HT1080 (cell line): ENCODE results near the gene SDK1. TPM values are rescaled to one million over a fixed set of nuclear protein-coding genes. Genes with fewer than 3 reads are reported as not detected.
A peak's percentile ranks its signal among the peaks of the same experiment; 100 is the strongest.

Experiments
- DNase-seq: peaks from one replicate; pipeline ENCODE4 v3.0.0-alpha.2; 2015; ENCODE audit warnings: low read depth
- total RNA-seq: library from RNA; depleted of rRNA; stranded (reverse); fragments of >200 nt; shearing (Covaris generic); gene quantifications from 2 replicates; pipeline ENCODE4 v1.2.3, GENCODE V29; 2014

SDK1 gene
- total RNA-seq, 1 experiment from 2014 or later = 1.2 TPM

GRCh38 chr7:3408814-3409595, 108.0 kb downstream of the SDK1 start:
- no peak for DNase-seq

DNA sequence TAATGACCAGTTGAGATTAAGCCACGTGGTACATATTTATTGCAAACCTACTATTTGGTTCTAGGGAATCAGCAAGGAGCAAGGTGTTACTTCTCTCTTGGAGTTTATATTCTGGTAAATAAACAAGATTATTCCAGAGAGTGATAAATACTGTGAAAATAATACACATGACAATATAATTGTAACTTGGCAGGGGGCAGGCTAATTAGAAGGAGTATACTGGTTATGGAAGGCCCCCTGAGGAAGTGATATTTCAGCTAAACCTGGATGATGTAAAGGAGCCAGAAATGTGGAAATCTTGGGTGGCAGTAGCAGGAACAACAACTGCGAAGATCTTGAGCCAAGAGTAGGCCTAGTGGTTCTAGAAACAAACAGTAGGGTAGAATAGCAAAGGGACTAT, 111.8 kb downstream of the SDK1 start:
- DNase-seq = no peak

GRCh38 chr7:3415861-3416312, 114.8 kb downstream of the SDK1 start:
- DNase-seq = no peak

DNA sequence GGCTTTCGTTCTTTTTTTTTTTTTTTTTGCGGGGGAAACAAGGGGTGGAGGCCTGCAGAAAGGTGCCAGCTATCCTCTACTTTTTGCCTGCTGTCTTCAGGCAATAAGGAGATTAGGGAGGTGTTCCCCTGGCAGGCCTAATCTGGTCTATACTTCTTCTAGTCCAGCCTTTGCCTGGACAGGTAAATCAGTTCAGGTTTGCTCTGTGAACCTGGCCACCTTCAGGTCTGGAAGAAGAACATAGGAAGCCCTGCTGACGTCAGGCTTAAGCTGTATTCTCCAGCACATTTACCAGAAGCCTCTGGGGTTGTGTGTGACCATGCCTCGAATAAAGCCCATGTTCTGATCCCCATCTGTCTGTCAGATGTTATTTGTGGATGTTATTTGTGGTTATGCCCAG, 115.4 kb downstream of the SDK1 start:
- no peak for DNase-seq

- no peak for DNase-seq
Measured at GRCh38 chr7:3425087-3425486, 124.0 kb downstream of the SDK1 start.

GRCh38 chr7:3426064-3426463, 125.0 kb downstream of the SDK1 start:
- DNase-seq = no peak

GRCh38 chr7:3427957-3428356, 126.9 kb downstream of the SDK1 start:
- DNase-seq = peak; percentile 38

- DNase-seq = no peak
Measured at GRCh38 chr7:3429981-3430380, 128.9 kb downstream of the SDK1 start.

DNA sequence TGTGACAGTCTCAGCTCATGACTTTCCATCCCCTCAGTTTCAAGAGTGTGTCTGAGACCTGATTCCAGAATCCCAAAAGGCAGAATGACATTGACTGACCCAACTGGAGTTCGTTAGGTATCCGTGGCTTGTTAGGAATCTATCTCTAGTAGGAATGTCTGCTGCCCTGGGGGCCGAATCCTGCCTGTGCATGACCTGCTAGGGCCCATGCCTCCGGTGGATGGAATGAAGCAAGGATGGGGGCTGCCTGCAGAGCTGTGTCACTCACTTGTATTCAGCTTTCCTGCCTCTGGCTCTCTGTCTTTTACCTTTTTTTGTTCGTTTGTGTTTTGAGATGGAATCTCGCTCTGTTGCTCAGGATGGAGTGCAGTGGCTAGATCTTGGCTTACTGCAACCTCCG, 129.5 kb downstream of the SDK1 start:
- no peak for DNase-seq

- DNase-seq = peak; percentile 3
Measured at GRCh38 chr7:3431306-3431705, 130.3 kb downstream of the SDK1 start.

DNA sequence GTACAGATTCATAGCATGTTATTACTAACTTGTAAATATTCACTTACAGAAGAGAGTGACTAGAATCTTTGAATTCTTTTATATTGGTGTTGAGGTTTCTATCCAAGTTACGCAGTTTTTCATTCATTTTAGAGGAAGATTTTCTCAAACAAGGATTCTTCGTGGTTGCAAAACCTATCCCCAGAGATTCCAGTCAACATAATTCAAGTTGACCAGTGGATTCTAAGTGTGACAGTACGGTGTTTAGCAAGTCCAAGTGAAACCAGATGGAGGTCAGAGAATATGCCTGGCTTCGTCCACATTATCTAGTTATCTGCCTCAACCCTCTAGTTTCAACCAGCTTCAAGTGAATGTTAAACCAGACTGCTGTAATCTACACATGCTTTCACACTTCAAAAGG, 131.9 kb downstream of the SDK1 start:
- DNase-seq = no peak

DNA sequence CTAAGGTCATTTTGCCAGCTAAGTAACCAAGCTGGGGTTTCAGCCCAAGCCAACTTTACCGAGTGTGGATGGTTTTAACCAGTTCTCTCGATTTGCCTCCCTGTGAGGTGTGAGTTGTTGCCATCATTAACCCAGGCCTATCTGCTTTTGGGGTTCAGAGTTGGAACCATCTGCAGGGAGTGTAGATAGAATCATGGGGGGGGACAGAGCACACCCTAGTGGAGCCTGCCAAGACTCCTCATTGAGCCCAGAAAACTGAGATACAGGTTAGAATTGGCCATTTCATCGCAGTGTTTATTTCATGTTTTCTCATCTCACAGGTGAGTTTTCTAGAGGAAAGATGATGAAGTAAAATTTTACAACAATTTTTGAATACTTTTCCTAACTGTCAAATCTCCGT, 133.6 kb downstream of the SDK1 start:
- DNase-seq = no peak

GRCh38 chr7:3436112-3436511, 135.1 kb downstream of the SDK1 start:
- DNase-seq = no peak

- DNase-seq = peak; percentile 88
Measured at GRCh38 chr7:3436746-3437145, 135.7 kb downstream of the SDK1 start.

- DNase-seq = peak; percentile 6
Measured at GRCh38 chr7:3437467-3437866, 136.4 kb downstream of the SDK1 start.

DNA sequence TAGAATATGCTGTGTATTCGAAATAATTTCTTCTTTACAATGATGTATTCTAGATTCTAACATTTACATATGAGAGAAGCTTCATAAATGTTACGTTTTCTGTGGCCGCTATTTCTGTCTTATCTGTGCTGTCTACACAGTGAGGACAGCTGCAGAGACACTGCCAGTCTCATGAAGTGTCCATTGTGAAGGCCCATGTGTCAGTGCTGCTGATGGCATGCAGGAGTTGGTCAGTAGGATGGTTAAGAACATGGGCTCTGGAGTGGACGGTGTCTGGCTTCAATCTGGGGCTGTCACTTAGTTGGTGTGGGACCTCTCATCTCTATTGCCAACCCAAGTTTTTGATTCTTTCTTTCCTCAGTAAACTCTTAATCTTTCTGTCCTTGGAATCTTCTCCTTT, 137.3 kb downstream of the SDK1 start:
- peak; percentile 6 for DNase-seq

- DNase-seq = peak; percentile 94
Measured at GRCh38 chr7:3439333-3440030, 138.4 kb downstream of the SDK1 start.

DNA sequence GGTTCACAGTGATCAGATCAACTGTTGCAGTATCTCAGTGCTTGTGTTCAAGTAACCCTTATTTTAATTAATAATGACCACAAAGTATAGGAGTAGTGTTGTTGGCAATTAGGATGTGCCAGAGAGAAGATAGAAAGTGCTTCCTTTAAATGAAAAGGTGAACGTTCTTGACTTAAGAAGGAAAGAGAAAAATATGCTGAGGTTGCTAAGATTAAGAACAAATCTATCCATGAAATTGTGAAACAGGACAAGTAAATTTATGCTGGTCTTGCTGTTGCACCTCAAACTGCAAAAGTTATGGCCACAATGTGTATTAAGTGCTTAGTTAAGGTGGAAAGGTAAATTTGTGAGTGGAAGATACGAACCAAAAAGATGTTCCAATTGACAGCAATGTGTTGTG, 139.5 kb downstream of the SDK1 start:
- DNase-seq = no peak

- DNase-seq = no peak
Measured at GRCh38 chr7:3443716-3444115, 142.7 kb downstream of the SDK1 start.

GRCh38 chr7:3446786-3447185, 145.7 kb downstream of the SDK1 start:
- no peak for DNase-seq

- DNase-seq = no peak
Measured at GRCh38 chr7:3451701-3452100, 150.6 kb downstream of the SDK1 start.

- peak; percentile 3 for DNase-seq
Measured at GRCh38 chr7:3453398-3453797, 152.3 kb downstream of the SDK1 start.
